Loucy (cell line): ENCODE results near the gene SLC9A9.

Experiments used
- H2AFZ ChIP-seq: fragments of 200-600 bp; sonication (generic); 2 replicates; pipeline ENCODE4 v1.6.0; 2016; ENCODE audit warnings: antibody characterized with exemption, mild to moderate bottlenecking, low read length, moderate library complexity
- H3F3A ChIP-seq: fragments of 200-600 bp; 2 replicates; pipeline ENCODE4 v1.6.0; 2016; ENCODE audit warnings: antibody characterized with exemption, low read depth, mild to moderate bottlenecking
- H3K27me3 ChIP-seq: fragments of 200-600 bp; sonication (generic); 2 replicates; pipeline ENCODE4 v1.6.1; 2014; ENCODE audit warnings: low read length, mild to moderate bottlenecking; ENCODE audit not compliant: insufficient read depth, poor library complexity, severe bottlenecking
- H3K36me3 ChIP-seq: fragments of 200-600 bp; sonication (generic); 2 replicates; pipeline ENCODE4 v1.6.1; 2016; ENCODE audit warnings: low read length; ENCODE audit not compliant: insufficient read depth
- H3K4me1 ChIP-seq: fragments of 200-600 bp; sonication (generic); 2 replicates; pipeline ENCODE4 v1.5.1; 2014; ENCODE audit warnings: low read length, mild to moderate bottlenecking; ENCODE audit not compliant: insufficient read depth, poor library complexity, severe bottlenecking
- H3K4me2 ChIP-seq: fragments of 200-600 bp; sonication (generic); 2 replicates; pipeline ENCODE4 v1.6.0; 2014; ENCODE audit warnings: antibody characterized with exemption, low read length, low read depth, mild to moderate bottlenecking; ENCODE audit not compliant: poor library complexity, severe bottlenecking
- H3K4me3 ChIP-seq: fragments of 200-600 bp; sonication (generic); 2 replicates; pipeline ENCODE4 v1.5.1; 2014; ENCODE audit warnings: low read length, mild to moderate bottlenecking, mixed read lengths; ENCODE audit not compliant: poor library complexity, severe bottlenecking
- H3K79me2 ChIP-seq: fragments of 200-600 bp; sonication (generic); 2 replicates; pipeline ENCODE4 v1.6.1; 2014; ENCODE audit warnings: low read length; ENCODE audit not compliant: insufficient read depth
- H3K9ac ChIP-seq: fragments of 200-600 bp; sonication (generic); 2 replicates; pipeline ENCODE4 v1.6.0; 2014; ENCODE audit warnings: mild to moderate bottlenecking, low read depth, low read length, moderate library complexity; ENCODE audit not compliant: poor library complexity, severe bottlenecking
- H3K9me2 ChIP-seq: fragments of 200-600 bp; sonication (generic); replicated peaks from 2 replicates; pipeline ENCODE4 v1.6.1; 2016; ENCODE audit warnings: low read depth, low read length, mixed read lengths
- H3K9me3 ChIP-seq: fragments of 200-600 bp; sonication (generic); 2 replicates; pipeline ENCODE4 v1.6.1; 2014; ENCODE audit warnings: mild to moderate bottlenecking, antibody characterized with exemption, low read length, low read depth; ENCODE audit not compliant: insufficient read depth
- H4K20me1 ChIP-seq: fragments of 200-600 bp; sonication (generic); 2 replicates; pipeline ENCODE4 v1.6.0; 2014; ENCODE audit warnings: antibody characterized with exemption, low read length, mild to moderate bottlenecking; ENCODE audit not compliant: insufficient read depth, poor library complexity, severe bottlenecking
- EZH2phosphoT487 ChIP-seq: fragments of 200-600 bp; IDR thresholded peaks from 2 replicates; pipeline ENCODE4 v1.6.1; 2018; ENCODE audit warnings: antibody characterized with exemption, mild to moderate bottlenecking, moderate library complexity, borderline replicate concordance
- TF ChIP-seq, protein P1 (sequence below): fragments of 200-600 bp; sonication (generic); conservative IDR thresholded peaks from 2 replicates; pipeline ENCODE4 v1.5.1; 2014; ENCODE audit warnings: mild to moderate bottlenecking, antibody characterized with exemption, low read length

SLC9A9 gene

DNA sequence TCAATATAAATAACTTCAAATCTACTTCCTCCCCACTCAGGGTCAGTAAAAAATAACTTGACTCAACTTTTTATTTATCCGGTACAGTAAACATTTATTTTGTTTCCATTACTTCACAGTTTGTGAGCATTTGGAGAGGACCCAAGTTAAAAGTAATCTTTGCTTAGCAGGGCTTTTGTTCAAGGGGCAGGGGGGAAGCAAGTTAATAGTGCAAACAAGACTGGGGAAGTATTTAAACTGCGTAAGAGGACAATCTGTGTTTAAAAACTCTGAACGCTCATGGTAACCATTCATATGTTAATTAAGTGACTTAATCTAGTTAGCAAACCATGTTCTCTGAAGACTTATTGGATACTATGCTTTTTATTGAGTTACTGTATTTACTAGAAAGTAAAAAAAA, 346.2 kb downstream of the SLC9A9 start:
- Histone ChIP-seq H3F3A (no peaks in the 10 kb centered on the region), H3K27me3 (peaks cover 33% of the 10 kb centered on the region), H3K4me2 (no peak overlapping the region), H3K9ac (no peak overlapping the region), H4K20me1 (no peaks in the 10 kb centered on the region), H2AFZ (no peak overlapping the region), H3K36me3 (no peaks in the 10 kb centered on the region), H3K9me3 (no peaks in the 10 kb centered on the region), H3K9me2 (no peaks in the 10 kb centered on the region), H3K4me3 (no peak overlapping the region), H3K79me2 (no peaks in the 10 kb centered on the region), H3K4me1 (peaks cover 8% of the 10 kb centered on the region)
- TF ChIP-seq EZH2phosphoT487: no peak
- TF ChIP-seq, protein P1, sequence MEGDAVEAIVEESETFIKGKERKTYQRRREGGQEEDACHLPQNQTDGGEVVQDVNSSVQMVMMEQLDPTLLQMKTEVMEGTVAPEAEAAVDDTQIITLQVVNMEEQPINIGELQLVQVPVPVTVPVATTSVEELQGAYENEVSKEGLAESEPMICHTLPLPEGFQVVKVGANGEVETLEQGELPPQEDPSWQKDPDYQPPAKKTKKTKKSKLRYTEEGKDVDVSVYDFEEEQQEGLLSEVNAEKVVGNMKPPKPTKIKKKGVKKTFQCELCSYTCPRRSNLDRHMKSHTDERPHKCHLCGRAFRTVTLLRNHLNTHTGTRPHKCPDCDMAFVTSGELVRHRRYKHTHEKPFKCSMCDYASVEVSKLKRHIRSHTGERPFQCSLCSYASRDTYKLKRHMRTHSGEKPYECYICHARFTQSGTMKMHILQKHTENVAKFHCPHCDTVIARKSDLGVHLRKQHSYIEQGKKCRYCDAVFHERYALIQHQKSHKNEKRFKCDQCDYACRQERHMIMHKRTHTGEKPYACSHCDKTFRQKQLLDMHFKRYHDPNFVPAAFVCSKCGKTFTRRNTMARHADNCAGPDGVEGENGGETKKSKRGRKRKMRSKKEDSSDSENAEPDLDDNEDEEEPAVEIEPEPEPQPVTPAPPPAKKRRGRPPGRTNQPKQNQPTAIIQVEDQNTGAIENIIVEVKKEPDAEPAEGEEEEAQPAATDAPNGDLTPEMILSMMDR: no peak

DNA sequence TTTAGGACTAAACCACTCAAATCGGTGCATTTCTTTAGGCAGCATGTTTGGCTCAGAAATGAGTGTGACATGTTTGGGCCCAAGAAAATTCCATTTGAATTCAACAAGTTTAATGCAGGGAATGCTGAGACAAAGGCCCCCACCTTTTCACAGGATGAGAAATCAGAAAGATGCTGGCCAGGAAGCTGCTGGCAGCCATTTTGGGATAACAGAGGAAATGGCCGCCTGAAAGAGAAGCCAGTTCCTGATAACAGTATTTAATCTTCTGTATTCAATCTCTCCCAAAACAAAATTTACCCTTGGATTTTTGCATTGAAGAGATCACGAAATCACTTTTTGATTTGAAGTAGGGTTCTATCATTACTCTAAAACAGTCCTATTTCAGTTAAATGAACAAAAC, 350.9 kb downstream of the SLC9A9 start:
- Histone ChIP-seq H3F3A (no peaks in the 10 kb centered on the region), H4K20me1 (no peaks in the 10 kb centered on the region), H3K9me3 (no peaks in the 10 kb centered on the region), H3K9me2 (no peaks in the 10 kb centered on the region), H3K36me3 (no peaks in the 10 kb centered on the region), H3K27me3 (peaks cover 7% of the 10 kb centered on the region), H3K9ac (no peak overlapping the region), H3K4me2 (no peak overlapping the region), H3K79me2 (no peaks in the 10 kb centered on the region), H3K4me1 (no peaks in the 10 kb centered on the region), H3K4me3 (no peak overlapping the region), H2AFZ (peak overlapping the region; percentile 59; the same call in 1 of the 2 replicates)
- TF ChIP-seq, protein P1: no peak

DNA sequence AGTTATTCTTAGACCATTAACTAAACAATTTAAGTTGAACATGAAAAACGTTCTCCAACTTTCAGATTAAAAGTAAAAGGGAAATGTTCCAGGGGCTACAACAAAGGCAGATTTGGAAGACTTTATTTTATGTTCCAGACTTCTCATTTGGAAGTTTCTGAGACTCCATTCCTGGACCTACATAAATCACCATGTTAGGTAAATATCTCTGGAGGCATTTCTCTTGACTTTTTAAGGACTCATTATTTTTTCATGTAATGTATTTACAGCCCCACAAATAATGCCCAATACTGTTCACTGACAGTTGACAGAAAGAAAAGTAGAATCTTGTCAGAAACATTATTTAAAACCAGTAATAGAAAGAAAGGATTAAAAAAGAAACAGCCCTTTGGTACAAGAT, 352.1 kb downstream of the SLC9A9 start:
- H3K4me2 ChIP-seq: no peak overlapping the region
- no peaks in the 10 kb centered on the region for H3K4me1 ChIP-seq
- H3F3A ChIP-seq: no peaks in the 10 kb centered on the region
- no peaks in the 10 kb centered on the region for H3K79me2 ChIP-seq
- no peak overlapping the region for H3K9ac ChIP-seq
- no peaks in the 10 kb centered on the region for H3K9me3 ChIP-seq
- no peaks in the 10 kb centered on the region for H4K20me1 ChIP-seq
- H3K36me3 ChIP-seq: no peaks in the 10 kb centered on the region
- TF ChIP-seq, protein P1: no peak
- no peak for TF ChIP-seq EZH2phosphoT487
- no peak overlapping the region for H3K4me3 ChIP-seq
- H2AFZ ChIP-seq: no peak overlapping the region
- H3K9me2 ChIP-seq: no peaks in the 10 kb centered on the region
- H3K27me3 ChIP-seq: peaks cover under 1% of the 10 kb centered on the region
